Breast epithelium (tissue), 4 donors: ENCODE data around the gene SCN1B. TPM values are rescaled to one million over a fixed set of nuclear protein-coding genes. Genes with fewer than 3 reads are reported as not detected.

Experiments used
- DNase-seq, 2 donors: peaks; one replicate each; pipeline ENCODE4 v3.0.0-alpha.2; 2019; ENCODE audit warnings: low spot score in 2 of 2
- H3K27ac ChIP-seq, 2 donors: fragments of 200-600 bp; sonication (generic) in 1 of 2; one replicate each; pipeline ENCODE4 v1.5.1; 2016 to 2019; ENCODE audit warnings: mild to moderate bottlenecking in 1 of 2
- H3K27me3 ChIP-seq, 2 donors: fragments of 200-600 bp; sonication (generic) in 1 of 2; one replicate each; pipeline versions ENCODE4 v1.5.1 to v1.6.0; 2017 to 2019; ENCODE audit warnings: control low read depth in 1 of 2, mild to moderate bottlenecking in 1 of 2
- H3K36me3 ChIP-seq: fragments of 200-600 bp; one replicate; pipeline ENCODE4 v1.5.1; 2019
- H3K4me1 ChIP-seq, 2 donors: fragments of 200-600 bp; sonication (generic); one replicate each; pipeline ENCODE4 v1.5.1; 2016 to 2019; ENCODE audit warnings: control low read depth in 1 of 2
- H3K4me3 ChIP-seq, 3 donors: fragments of 200-600 bp; sonication (generic); 1 replicate in 2 of 3; 2 replicates in 1 of 3; pipeline ENCODE4 v1.5.1; 2016 to 2019; ENCODE audit warnings: mild to moderate bottlenecking in 3 of 3, moderate library complexity in 2 of 3
- H3K9me3 ChIP-seq, 2 donors: fragments of 200-600 bp; sonication (generic) in 1 of 2; one replicate each; pipeline ENCODE4 v1.5.1; 2016 to 2019; ENCODE audit warnings: control low read depth in 1 of 2
- CTCF ChIP-seq, 3 donors: fragments of 450-650 bp; IDR thresholded peaks; one replicate each; pipeline ENCODE4 v1.5.1; 2016 to 2017; ENCODE audit warnings: antibody characterized with exemption in 3 of 3, mild to moderate bottlenecking in 3 of 3, moderate library complexity in 3 of 3
- POLR2A ChIP-seq: fragments of 450-650 bp; IDR thresholded peaks from one replicate; pipeline ENCODE4 v1.6.1; 2016; ENCODE audit warnings: antibody characterized with exemption, mild to moderate bottlenecking, moderate library complexity
- POLR2AphosphoS5 ChIP-seq, 3 donors: sonication (generic); formaldehyde crosslinking; IDR thresholded peaks; one replicate each; pipeline ENCODE4 v1.6.1; 2017; ENCODE audit warnings: antibody characterized with exemption in 3 of 3
- intact Hi-C: fragments of 100-400 bp; cut with DNase I; formaldehyde crosslinking; loops from one replicate; pipeline ENCODE4 v1.15.1; 2023; ENCODE audit warnings: low total_unique reads
- total RNA-seq, 3 donors: library from RNA; depleted of rRNA; stranded (reverse); fragments of >200 nt; gene quantifications; one replicate each; pipeline ENCODE4 v1.1.0, GENCODE V29; 2016

SCN1B gene
- total RNA-seq, 3 donors from 2014 or later, result 5.1 to 14.6 (median 8.5) TPM

GRCh38 chr19:35008891-35009341 is 21.4 kb upstream of the SCN1B start:
- Histone ChIP-seq H3K36me3 (no peaks in the 10 kb centered on the region), H3K4me3 (no peak overlapping the region), H3K9me3 (no peaks in the 10 kb centered on the region), H3K27me3 (no peaks in the 10 kb centered on the region), H3K27ac (peak overlapping the region in 1 of 2 donors; percentile 68), H3K4me1 (peaks cover 0 to 6% of the 10 kb centered on the region in 2 donors)
- no peak for TF ChIP-seq CTCF (IDR thresholded peaks at IDR 0.05)
- peak in 1 of 3 donors; percentile 42 for TF ChIP-seq POLR2AphosphoS5 (IDR thresholded peaks at IDR 0.05)
- no peak for TF ChIP-seq POLR2A
- no peak for DNase-seq
- intact Hi-C loops, result no loop called here

- no peak for DNase-seq
- H3K27me3 ChIP-seq, result no peaks in the 10 kb centered on the region
- no peaks in the 10 kb centered on the region for H3K36me3 ChIP-seq
- intact Hi-C loops, result loop anchor here (5.0 to 10.0 kb wide), 2 partner anchors 32 to 1835 kb away; no protein-coding TSS in a partner anchor
- no peak overlapping the region for H3K4me3 ChIP-seq
- no peaks in the 10 kb centered on the region for H3K9me3 ChIP-seq
- TF ChIP-seq CTCF (IDR thresholded peaks at IDR 0.05), result no peak
- TF ChIP-seq POLR2AphosphoS5 (IDR thresholded peaks at IDR 0.05), result no peak
- TF ChIP-seq POLR2A, result no peak
- peak overlapping the region in 1 of 2 donors; percentile 68 for H3K27ac ChIP-seq
- H3K4me1 ChIP-seq, result peaks cover 0 to 6% of the 10 kb centered on the region in 2 donors
Measured at GRCh38 chr19:35009424-35010415, 20.6 kb upstream of the SCN1B start.

- Histone ChIP-seq H3K9me3 (no peaks in the 10 kb centered on the region), H3K4me1 (peaks cover 0 to 6% of the 10 kb centered on the region in 2 donors), H3K27me3 (no peaks in the 10 kb centered on the region), H3K27ac (peak overlapping the region in 1 of 2 donors; percentile 34), H3K4me3 (no peak overlapping the region), H3K36me3 (no peaks in the 10 kb centered on the region)
- no peak for DNase-seq
- TF ChIP-seq POLR2AphosphoS5 (IDR thresholded peaks at IDR 0.05) (no peak), POLR2A (no peak), CTCF (IDR thresholded peaks at IDR 0.05) (no peak)
- intact Hi-C loops, result loop anchor here (5.0 to 10.0 kb wide), 2 partner anchors 34 to 1836 kb away; no protein-coding TSS in a partner anchor
Measured at GRCh38 chr19:35011091-35011689, 19.1 kb upstream of the SCN1B start.

DNA sequence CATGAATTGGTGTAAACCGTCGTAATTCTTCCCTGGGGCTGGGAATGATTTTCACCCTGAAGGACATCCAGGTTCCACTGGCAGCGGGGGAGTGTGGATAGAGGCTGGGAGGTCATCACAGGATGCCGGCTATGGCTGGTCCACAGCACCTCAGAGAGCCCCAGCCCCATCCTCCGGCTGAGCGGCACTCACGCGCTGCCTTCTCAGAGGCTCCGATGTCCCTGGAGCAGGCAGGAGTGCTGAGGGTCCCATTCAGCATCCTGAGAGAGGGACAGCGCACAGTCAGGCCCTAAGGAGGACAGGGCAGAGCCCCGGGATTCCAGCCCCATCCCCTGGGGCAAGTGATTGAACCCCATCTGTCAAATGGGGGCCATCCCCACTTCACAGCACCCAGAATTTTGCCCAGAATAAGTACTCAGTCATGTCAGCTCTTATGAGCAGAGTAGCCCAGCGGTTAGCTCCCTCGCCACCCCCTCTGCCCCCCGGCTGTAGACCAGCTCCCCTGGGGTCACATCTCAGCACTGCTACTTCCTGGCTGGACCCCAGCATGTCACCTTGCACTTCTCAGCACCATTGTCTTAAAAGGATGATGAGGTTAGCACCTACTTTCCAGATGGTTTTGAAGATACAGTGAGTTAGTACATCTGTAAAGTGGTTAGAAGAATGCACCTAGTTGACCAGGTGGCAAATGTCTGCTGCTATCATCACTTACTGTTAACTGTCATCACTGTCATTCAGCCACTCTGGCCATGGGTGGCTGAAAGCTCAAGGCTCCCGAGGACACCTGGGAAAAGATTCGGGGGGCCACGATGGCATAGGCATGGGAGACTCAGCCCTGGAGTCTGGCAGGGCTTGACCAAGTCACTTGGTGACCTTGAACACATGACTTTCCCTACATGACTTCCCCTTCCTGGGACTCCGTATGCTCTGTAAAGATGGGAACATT is 18.3 kb upstream of the SCN1B start:
- no peak overlapping the region for H3K4me3 ChIP-seq
- H3K27me3 ChIP-seq, result no peaks in the 10 kb centered on the region
- peaks cover 0 to 6% of the 10 kb centered on the region in 2 donors for H3K4me1 ChIP-seq
- DNase-seq, result no peak
- intact Hi-C loops, result loop anchor here (5.0 to 10.0 kb wide), 2 partner anchors 35 to 1837 kb away; no protein-coding TSS in a partner anchor
- H3K27ac ChIP-seq, result peak overlapping the region in 1 of 2 donors; percentile 53
- H3K9me3 ChIP-seq, result no peaks in the 10 kb centered on the region
- H3K36me3 ChIP-seq, result no peaks in the 10 kb centered on the region
- TF ChIP-seq POLR2AphosphoS5 (IDR thresholded peaks at IDR 0.05), result no peak
- no peak for TF ChIP-seq POLR2A
- no peak for TF ChIP-seq CTCF (IDR thresholded peaks at IDR 0.05)
